Endothelial cell of umbilical vein (primary cell): ENCODE data around the gene IQSEC3.

ENCODE experiments used
- EZH2 ChIP-seq: IDR thresholded peaks from 2 replicates; pipeline ENCODE4 v1.6.1; 2012; ENCODE audit warnings: borderline replicate concordance, low read depth, mild to moderate bottlenecking, moderate library complexity, low read length, inconsistent platforms; ENCODE audit not compliant: severe bottlenecking
- FOS ChIP-seq: IDR thresholded peaks from 2 replicates; pipeline ENCODE4 v1.6.1; 2011; ENCODE audit warnings: mild to moderate bottlenecking, low read length, moderate library complexity, borderline replicate concordance; ENCODE audit not compliant: insufficient read depth
- GATA2 ChIP-seq: IDR thresholded peaks from 2 replicates; pipeline ENCODE4 v1.7.0; 2011; ENCODE audit warnings: low read depth, mild to moderate bottlenecking, moderate library complexity, mixed read lengths, low read length; ENCODE audit not compliant: insufficient read length, insufficient read depth
- JUN ChIP-seq: IDR thresholded peaks from 2 replicates; pipeline ENCODE4 v1.6.1; 2011; ENCODE audit warnings: borderline replicate concordance, low read depth; ENCODE audit not compliant: insufficient read length, insufficient read depth
- MAX ChIP-seq: IDR thresholded peaks from 2 replicates; pipeline ENCODE4 v1.6.1; 2011; ENCODE audit not compliant: insufficient read depth, insufficient read length
- MYC ChIP-seq: IDR thresholded peaks from one replicate; pipeline ENCODE4 v1.6.1; 2011; ENCODE audit warnings: mild to moderate bottlenecking, low read depth, low read length
- POLR2A ChIP-seq: IDR thresholded peaks from 2 replicates; pipeline ENCODE4 v1.6.1; 2012; ENCODE audit warnings: low read depth, mild to moderate bottlenecking, control low read depth, low read length
- POLR2AphosphoS5 ChIP-seq: IDR thresholded peaks from 2 replicates; pipeline ENCODE4 v1.6.1; 2012; ENCODE audit warnings: low read depth, mild to moderate bottlenecking, control low read depth, low read length, moderate library complexity; ENCODE audit not compliant: insufficient read depth
- TF ChIP-seq, protein P1 (sequence below), 2 donors: IDR thresholded peaks; 1 replicate in 1 of 2; 2 replicates in 1 of 2; pipeline ENCODE4 v1.5.1; 2011; ENCODE audit warnings: low read length in 2 of 2, mild to moderate bottlenecking in 2 of 2, moderate library complexity in 2 of 2, control low read depth in 1 of 2, inconsistent platforms in 1 of 2, low read depth in 1 of 2; ENCODE audit not compliant: insufficient read depth in 1 of 2; ENCODE audit errors: extremely low read depth in 1 of 2

- TF ChIP-seq, protein P1, sequence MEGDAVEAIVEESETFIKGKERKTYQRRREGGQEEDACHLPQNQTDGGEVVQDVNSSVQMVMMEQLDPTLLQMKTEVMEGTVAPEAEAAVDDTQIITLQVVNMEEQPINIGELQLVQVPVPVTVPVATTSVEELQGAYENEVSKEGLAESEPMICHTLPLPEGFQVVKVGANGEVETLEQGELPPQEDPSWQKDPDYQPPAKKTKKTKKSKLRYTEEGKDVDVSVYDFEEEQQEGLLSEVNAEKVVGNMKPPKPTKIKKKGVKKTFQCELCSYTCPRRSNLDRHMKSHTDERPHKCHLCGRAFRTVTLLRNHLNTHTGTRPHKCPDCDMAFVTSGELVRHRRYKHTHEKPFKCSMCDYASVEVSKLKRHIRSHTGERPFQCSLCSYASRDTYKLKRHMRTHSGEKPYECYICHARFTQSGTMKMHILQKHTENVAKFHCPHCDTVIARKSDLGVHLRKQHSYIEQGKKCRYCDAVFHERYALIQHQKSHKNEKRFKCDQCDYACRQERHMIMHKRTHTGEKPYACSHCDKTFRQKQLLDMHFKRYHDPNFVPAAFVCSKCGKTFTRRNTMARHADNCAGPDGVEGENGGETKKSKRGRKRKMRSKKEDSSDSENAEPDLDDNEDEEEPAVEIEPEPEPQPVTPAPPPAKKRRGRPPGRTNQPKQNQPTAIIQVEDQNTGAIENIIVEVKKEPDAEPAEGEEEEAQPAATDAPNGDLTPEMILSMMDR (IDR thresholded peaks at IDR 0.05; ENCODE audit: extremely low read depth in 1 of 2, insufficient read depth in 1 of 2, low read depth in 1 of 2, low read length in 2 of 2), result no peak
- no peak for TF ChIP-seq POLR2A
- TF ChIP-seq POLR2AphosphoS5, result no peak
- TF ChIP-seq EZH2, result no peak
- TF ChIP-seq MAX, result no peak
- TF ChIP-seq FOS, result no peak
- TF ChIP-seq JUN, result no peak
- no peak for TF ChIP-seq MYC
- TF ChIP-seq GATA2, result no peak
Observed at GRCh38 chr12:87856-88255, 21.3 kb downstream of the IQSEC3 start.
